DND-41 (cell line): ENCODE measurements around the gene ANKRD40.

Experiments used
- ATAC-seq: fragments of 200-7000 bp; cut with Tn5 transposase; 3 replicates; pipeline ENCODE4 v1.9.1; 2021; ENCODE audit warnings: low read depth; ENCODE audit not compliant: insufficient read depth
- DNase-seq: peaks from one replicate; pipeline ENCODE4 v3.0.0-alpha.2; 2020
- H2AFZ ChIP-seq: 2 replicates; pipeline ENCODE4 v1.6.0; 2012; ENCODE audit warnings: low read depth, low read length
- H3K27ac ChIP-seq: 2 replicates; pipeline ENCODE4 v1.5.1; 2012; ENCODE audit warnings: low read length, inconsistent platforms
- H3K27me3 ChIP-seq: fragments of 200-600 bp; sonication (generic); 2 replicates; pipeline ENCODE4 v1.6.0; 2012; ENCODE audit warnings: low read length, mild to moderate bottlenecking, inconsistent platforms; ENCODE audit not compliant: insufficient read depth, poor library complexity
- H3K36me3 ChIP-seq: 2 replicates; pipeline ENCODE4 v1.5.1; 2012; ENCODE audit warnings: low read length, inconsistent platforms; ENCODE audit not compliant: insufficient read depth
- H3K4me1 ChIP-seq: 2 replicates; pipeline ENCODE4 v1.5.1; 2012; ENCODE audit warnings: mild to moderate bottlenecking, low read length; ENCODE audit not compliant: insufficient read depth
- H3K4me2 ChIP-seq: 2 replicates; pipeline ENCODE4 v1.6.0; 2012; ENCODE audit warnings: mild to moderate bottlenecking, moderate library complexity, low read length, inconsistent platforms; ENCODE audit not compliant: insufficient read depth
- H3K4me3 ChIP-seq, 2 experiments: fragments of 200-600 bp in 1 of 2; shearing (Covaris generic) in 1 of 2; 2 replicates each; pipeline ENCODE4 v1.5.1; 2012 to 2016; ENCODE audit warnings: inconsistent platforms in 2 of 2, low read length in 2 of 2, mild to moderate bottlenecking in 2 of 2, low read depth in 1 of 2, moderate library complexity in 1 of 2
- H3K79me2 ChIP-seq: 2 replicates; pipeline ENCODE4 v1.6.0; 2012; ENCODE audit warnings: low read length, inconsistent platforms; ENCODE audit not compliant: insufficient read depth
- H3K9ac ChIP-seq: 2 replicates; pipeline ENCODE4 v1.6.0; 2012; ENCODE audit warnings: low read depth, mild to moderate bottlenecking, inconsistent platforms, low read length, moderate library complexity
- H3K9me3 ChIP-seq: 2 replicates; pipeline ENCODE4 v1.5.1; 2012; ENCODE audit warnings: low read length, moderate library complexity, mild to moderate bottlenecking, inconsistent platforms; ENCODE audit not compliant: insufficient read depth, severe bottlenecking
- H4K20me1 ChIP-seq: 2 replicates; pipeline ENCODE4 v1.6.0; 2012; ENCODE audit warnings: low read length; ENCODE audit not compliant: insufficient read depth
- EZH2 ChIP-seq: IDR thresholded peaks from 3 replicates; pipeline ENCODE4 v1.6.1; 2012; ENCODE audit warnings: borderline replicate concordance, low read depth, mild to moderate bottlenecking, moderate library complexity, low read length, inconsistent platforms; ENCODE audit not compliant: severe bottlenecking
- TF ChIP-seq, protein P1 (sequence below): IDR thresholded peaks from 2 replicates; pipeline ENCODE4 v1.5.1; 2012; ENCODE audit warnings: borderline replicate concordance, low read length, moderate library complexity, mild to moderate bottlenecking; ENCODE audit not compliant: poor library complexity, severe bottlenecking; ENCODE audit errors: extremely low read depth

The ANKRD40 gene

GRCh38 chr17:50688245-50688644 lies 19.5 kb downstream of the ANKRD40 start:
- no peak overlapping the region for H3K4me3 ChIP-seq

DNA sequence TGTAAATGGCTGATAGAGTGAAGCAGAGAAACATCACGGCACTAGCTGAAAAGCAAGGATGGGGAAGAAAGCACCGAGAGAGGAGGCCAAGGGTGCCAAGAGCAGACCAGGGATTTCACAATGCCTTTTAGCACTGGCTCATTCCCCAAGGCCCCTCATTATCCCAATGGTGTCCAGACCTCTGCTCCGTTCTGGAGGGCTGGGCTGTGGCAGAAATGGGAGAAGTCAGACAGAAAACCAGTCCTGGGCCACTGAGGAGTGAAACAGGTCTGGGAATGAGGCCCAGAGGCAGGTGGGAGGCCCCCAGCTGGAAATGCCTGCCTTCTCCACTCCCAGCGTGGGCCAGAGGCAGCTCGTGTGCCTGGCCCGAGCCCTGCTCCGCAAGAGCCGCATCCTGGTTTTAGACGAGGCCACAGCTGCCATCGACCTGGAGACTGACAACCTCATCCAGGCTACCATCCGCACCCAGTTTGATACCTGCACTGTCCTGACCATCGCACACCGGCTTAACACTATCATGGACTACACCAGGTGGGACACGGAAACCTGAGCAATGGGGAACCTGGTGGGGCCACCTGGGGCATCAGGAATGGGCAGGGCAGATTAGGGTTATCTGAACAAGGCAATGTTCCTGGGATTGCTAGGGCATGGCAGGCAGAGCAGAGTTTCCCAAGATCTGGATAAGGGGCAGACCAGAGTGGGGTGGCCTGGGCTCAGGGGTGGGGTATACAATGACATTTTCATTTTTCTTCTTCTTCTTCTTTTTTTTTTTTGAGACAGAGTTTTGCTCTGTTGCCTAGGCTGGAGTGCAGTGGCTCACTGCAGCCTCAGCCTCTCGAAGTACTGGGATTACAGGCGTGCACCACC lies 20.3 kb downstream of the ANKRD40 start:
- Histone ChIP-seq H3K36me3 (peaks cover 4% of the 10 kb centered on the region; the same call in 1 of the 2 replicates), H3K4me3 (no peak overlapping the region), H3K27ac (no peak overlapping the region), H3K27me3 (no peaks in the 10 kb centered on the region), H3K4me1 (no peaks in the 10 kb centered on the region), H3K4me2 (no peak overlapping the region), H3K9me3 (no peaks in the 10 kb centered on the region), H3K79me2 (no peaks in the 10 kb centered on the region), H3K9ac (no peak overlapping the region), H4K20me1 (0 out of 2 replicates have a peak, but pooled peaks cover 3% of the 10 kb centered on the region), H2AFZ (no peak overlapping the region)
- ATAC-seq = no peak
- DNase-seq = no peak
- no peak for TF ChIP-seq EZH2
- TF ChIP-seq, protein P1, sequence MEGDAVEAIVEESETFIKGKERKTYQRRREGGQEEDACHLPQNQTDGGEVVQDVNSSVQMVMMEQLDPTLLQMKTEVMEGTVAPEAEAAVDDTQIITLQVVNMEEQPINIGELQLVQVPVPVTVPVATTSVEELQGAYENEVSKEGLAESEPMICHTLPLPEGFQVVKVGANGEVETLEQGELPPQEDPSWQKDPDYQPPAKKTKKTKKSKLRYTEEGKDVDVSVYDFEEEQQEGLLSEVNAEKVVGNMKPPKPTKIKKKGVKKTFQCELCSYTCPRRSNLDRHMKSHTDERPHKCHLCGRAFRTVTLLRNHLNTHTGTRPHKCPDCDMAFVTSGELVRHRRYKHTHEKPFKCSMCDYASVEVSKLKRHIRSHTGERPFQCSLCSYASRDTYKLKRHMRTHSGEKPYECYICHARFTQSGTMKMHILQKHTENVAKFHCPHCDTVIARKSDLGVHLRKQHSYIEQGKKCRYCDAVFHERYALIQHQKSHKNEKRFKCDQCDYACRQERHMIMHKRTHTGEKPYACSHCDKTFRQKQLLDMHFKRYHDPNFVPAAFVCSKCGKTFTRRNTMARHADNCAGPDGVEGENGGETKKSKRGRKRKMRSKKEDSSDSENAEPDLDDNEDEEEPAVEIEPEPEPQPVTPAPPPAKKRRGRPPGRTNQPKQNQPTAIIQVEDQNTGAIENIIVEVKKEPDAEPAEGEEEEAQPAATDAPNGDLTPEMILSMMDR = no peak

More at GRCh38 chr17:50688245-50688644, 19.5 kb downstream of the ANKRD40 start:
- H3K4me2 ChIP-seq = no peak overlapping the region
- DNase-seq (no peak), ATAC-seq (no peak)
- H3K4me1 ChIP-seq = no peaks in the 10 kb centered on the region
- no peak overlapping the region for H3K9ac ChIP-seq
- peaks cover 12% of the 10 kb centered on the region; the same call in 1 of the 2 replicates for H3K36me3 ChIP-seq
- H2AFZ ChIP-seq = no peak overlapping the region
- 0 out of 2 replicates have a peak, but pooled peaks cover 3% of the 10 kb centered on the region for H4K20me1 ChIP-seq
- no peaks in the 10 kb centered on the region for H3K9me3 ChIP-seq
- H3K27me3 ChIP-seq = no peaks in the 10 kb centered on the region
- TF ChIP-seq, protein P1 = no peak
- TF ChIP-seq EZH2 = no peak
- no peaks in the 10 kb centered on the region for H3K79me2 ChIP-seq
- no peak overlapping the region for H3K27ac ChIP-seq

DNA sequence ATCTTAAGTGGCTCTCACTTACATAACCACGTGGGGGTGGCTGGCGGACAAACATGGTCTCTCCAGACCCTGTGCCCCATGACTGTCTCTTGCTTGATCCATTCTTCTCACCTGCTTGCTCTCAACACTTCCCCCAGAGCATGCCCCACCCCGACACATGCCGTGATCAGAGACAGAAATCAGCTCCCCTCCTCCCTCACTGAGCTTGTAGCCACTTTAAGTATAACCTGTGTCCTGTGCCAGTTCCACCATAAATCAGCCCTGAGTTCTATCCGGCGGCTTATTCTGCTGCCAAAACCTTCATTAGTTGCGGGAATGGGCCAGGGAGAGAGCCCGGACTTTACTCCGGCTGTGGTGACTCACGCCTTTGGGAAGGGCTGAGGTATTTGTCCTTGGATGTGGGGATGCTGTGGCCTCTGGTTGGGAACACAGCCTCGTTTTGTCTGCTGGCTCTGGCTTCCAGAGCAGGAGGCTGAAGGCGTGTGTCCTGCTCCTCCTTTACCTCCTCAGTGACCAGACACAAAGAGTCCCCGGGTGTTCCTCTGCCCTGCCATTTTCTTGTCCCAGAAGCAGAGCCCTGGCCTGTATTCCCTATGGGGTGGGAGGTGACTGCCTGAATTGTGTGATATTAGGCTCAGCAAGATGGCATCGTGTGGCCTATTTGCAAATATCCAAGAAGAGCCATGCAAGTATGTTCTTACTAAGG lies 21.1 kb downstream of the ANKRD40 start:
- Histone ChIP-seq H3K27me3 (no peaks in the 10 kb centered on the region), H3K79me2 (no peaks in the 10 kb centered on the region), H3K4me3 (no peak overlapping the region), H3K4me2 (no peak overlapping the region), H3K27ac (no peak overlapping the region), H4K20me1 (0 out of 2 replicates have a peak, but pooled peaks cover 3% of the 10 kb centered on the region), H2AFZ (no peak overlapping the region), H3K36me3 (no peaks in the 10 kb centered on the region), H3K9me3 (no peaks in the 10 kb centered on the region), H3K9ac (no peak overlapping the region), H3K4me1 (no peaks in the 10 kb centered on the region)
- ATAC-seq (no peak), DNase-seq (no peak)
- no peak for TF ChIP-seq EZH2
- TF ChIP-seq, protein P1 = no peak
